ENCODE data around the gene AGTR1. TPM values are rescaled to one million over a fixed set of nuclear protein-coding genes. Genes with fewer than 3 reads are reported as not detected.

The AGTR1 gene
- total RNA-seq, 4 donors from 2014 or later: 78.6 to 195 (median 115) TPM

DNA sequence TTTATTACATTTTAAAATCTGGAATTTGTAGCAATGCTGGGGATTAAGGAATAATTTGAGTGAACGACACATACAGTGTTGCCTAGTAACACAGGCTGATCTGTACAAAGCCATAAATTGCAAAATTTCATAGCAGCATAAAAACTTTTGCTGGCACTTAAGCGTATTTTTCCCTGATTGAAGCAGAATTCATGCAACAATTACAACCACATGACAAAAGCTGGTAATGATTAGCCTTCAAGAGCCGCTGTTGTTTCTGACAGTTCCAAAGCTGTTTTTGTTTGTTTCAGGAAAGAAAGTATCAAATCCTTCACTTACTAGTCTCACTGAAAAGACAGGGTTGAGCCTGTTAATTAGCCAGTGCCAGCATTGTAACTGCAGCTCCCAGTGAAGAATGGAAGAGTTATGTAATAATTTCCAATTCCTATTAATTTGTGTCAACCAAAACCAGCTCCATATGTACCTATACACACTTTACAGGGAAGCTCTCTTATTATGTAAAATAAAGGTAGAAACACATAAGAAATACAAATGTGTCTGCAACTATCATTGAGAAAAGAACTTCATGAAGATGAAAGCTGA lies 60.7 kb downstream of the AGTR1 start:
- TF ChIP-seq, protein P1, sequence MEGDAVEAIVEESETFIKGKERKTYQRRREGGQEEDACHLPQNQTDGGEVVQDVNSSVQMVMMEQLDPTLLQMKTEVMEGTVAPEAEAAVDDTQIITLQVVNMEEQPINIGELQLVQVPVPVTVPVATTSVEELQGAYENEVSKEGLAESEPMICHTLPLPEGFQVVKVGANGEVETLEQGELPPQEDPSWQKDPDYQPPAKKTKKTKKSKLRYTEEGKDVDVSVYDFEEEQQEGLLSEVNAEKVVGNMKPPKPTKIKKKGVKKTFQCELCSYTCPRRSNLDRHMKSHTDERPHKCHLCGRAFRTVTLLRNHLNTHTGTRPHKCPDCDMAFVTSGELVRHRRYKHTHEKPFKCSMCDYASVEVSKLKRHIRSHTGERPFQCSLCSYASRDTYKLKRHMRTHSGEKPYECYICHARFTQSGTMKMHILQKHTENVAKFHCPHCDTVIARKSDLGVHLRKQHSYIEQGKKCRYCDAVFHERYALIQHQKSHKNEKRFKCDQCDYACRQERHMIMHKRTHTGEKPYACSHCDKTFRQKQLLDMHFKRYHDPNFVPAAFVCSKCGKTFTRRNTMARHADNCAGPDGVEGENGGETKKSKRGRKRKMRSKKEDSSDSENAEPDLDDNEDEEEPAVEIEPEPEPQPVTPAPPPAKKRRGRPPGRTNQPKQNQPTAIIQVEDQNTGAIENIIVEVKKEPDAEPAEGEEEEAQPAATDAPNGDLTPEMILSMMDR (IDR thresholded peaks at IDR 0.05; ENCODE audit: low read depth): no peak

DNA sequence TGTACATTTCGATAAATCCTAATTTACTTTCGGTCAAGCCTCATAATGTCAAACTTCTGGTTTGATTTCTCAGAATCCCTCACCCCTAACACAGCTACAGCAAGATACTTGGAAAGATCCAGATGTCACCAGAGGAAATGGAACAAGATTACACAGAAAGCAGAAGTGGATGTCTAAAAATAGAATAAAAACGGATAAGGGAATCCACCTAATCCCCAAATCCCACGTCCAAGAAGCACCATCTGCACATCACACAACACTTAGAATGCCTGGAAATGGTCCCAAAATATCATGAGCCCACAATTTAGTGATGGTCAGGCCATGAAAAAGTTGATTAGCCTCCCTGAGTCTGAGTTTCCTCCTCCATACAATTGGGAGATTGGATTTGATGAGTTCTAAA lies 61.7 kb downstream of the AGTR1 start:
- TF ChIP-seq, protein P1 (IDR thresholded peaks at IDR 0.05; ENCODE audit: low read depth): no peak

DNA sequence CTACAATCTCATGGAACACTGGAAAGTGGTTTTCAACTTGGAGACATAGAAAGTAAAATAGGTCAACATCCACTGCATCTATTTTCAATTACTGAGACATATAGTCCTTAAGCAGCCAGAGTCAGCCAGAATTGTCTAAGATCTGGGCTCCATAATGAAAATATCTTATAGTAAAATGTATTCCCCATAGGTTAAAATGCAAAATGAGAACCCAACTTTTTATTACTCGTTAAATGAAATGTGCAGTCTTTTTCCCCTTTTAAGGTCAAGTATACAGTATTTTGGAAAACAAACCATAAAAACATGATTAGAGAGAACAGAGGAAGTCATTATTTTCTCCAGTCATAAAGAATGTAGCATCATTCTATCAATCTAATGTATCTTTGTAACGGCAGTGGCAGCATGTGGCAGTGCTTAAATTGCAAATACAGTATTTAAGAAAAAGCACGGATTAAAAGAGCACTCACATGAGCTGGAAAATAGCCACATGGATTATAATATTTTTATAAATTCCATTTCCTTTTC lies 65.5 kb downstream of the AGTR1 start:
- TF ChIP-seq, protein P1 (IDR thresholded peaks at IDR 0.05; ENCODE audit: low read depth): no peak

DNA sequence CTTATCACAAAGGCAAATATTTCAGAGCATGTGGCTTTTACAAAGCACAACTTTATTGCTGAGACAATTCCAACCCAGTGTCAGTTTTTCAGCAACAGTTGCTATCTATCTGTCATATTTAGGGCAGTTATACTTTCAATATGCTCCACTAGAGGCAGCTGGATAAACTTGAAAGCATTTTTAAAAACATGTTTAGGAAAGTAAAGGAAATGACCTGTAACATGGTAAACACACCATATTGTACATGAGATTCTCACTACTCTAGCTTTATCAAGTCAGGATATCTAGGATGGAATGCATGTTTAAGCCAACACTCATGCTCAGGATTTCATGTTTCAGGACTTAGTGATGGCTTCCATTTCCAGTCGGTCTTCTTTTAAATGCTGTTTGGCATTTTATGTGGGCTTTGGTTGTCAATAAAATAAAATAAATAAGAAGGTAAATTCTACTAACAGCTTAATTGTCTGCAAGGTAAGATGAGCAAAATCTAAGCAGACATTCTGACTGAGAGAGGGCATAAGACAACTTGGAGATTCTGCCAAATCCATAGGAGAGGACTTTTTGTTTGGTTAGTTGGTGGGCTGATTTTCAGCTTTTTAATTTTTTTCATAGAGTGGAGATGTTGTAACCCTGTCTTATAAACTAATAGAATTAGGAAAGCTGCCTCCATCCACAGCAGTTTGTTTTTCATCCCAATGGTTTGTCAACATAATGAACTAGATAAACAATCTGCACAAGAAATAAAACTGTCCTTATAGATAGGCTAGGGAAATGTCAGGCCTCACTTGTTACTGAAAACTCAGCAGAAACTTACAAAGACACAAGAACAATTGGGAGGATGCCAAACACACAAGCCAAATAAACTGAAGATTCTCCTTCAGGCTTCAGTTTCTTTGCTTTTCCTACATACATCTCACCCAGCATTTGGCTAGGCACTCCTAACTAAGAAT lies 66.6 kb downstream of the AGTR1 start:
- TF ChIP-seq, protein P1 (IDR thresholded peaks at IDR 0.05; ENCODE audit: low read depth): no peak

DNA sequence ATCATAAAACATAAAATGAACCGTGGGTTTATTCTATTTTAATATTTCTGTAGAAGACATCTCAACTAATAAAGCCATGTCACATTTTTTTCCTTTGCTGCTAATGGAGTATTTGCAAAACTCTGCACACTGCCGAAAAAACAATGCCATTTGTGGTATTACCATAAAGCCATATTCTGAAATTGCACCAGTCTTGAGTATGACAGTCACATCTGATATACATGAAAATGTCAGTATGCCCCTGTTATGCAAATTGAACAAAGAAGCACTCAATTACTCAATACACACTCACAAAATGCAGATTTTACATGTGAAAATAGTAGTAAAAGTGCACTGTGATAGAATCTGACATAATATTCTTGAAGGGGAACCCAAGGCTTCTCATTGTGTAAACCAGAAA lies 74.7 kb downstream of the AGTR1 start:
- TF ChIP-seq, protein P1 (IDR thresholded peaks at IDR 0.05; ENCODE audit: low read depth): no peak

DNA sequence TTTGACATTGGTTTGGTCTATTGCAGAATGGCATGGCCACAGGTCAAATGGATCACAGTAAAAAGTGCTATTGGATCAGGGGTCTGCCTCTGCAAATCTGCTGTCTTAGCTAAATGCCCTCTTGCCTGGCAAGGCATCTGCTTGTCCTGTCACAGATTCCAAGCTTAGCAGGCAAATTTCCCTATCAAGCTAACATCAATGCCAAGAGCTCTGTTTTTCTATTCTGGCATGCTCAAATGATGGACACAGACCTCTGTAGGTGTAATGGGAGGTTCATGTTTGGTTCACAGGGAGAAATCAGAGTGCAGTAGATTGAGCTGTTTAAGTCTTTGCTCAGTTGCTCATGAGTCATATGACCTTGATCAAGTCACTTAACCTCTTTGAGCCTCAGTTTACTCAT lies 75.1 kb downstream of the AGTR1 start:
- TF ChIP-seq, protein P1 (IDR thresholded peaks at IDR 0.05; ENCODE audit: low read depth): no peak

DNA sequence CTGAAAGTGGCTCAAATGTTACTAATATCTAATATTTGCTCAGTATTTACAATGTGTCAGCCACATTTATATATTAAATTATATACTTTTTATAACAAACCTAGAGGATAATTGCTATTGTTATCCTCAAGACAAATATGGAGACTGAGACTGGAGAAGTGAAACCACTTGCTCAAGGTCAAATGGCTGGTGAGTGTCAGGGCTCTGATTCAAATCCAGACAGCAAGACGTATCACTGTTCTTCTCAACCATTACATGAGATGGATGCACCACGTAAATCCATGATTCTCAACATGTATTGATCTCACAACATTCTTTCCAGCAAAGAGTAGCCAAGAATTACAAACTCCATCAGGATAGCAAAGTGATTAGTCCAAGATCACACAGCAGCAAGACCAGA lies 76.1 kb downstream of the AGTR1 start:
- TF ChIP-seq, protein P1 (IDR thresholded peaks at IDR 0.05; ENCODE audit: low read depth): no peak
